HEK293 (cell line): ENCODE results near the gene E2F4.

ENCODE experiments used
- ZNF391 ChIP-seq: fragments of 450-650 bp; formaldehyde crosslinking; IDR thresholded peaks from 2 replicates; pipeline ENCODE4 v1.5.1; 2016; ENCODE audit warnings: low read depth, missing biosample characterization, missing genetic modification characterization, borderline replicate concordance
- ZNF660 ChIP-seq: fragments of 450-650 bp; IDR thresholded peaks from 2 replicates; pipeline ENCODE4 v1.5.1; 2018; ENCODE audit warnings: missing biosample characterization, mild to moderate bottlenecking, missing genetic modification characterization

DNA sequence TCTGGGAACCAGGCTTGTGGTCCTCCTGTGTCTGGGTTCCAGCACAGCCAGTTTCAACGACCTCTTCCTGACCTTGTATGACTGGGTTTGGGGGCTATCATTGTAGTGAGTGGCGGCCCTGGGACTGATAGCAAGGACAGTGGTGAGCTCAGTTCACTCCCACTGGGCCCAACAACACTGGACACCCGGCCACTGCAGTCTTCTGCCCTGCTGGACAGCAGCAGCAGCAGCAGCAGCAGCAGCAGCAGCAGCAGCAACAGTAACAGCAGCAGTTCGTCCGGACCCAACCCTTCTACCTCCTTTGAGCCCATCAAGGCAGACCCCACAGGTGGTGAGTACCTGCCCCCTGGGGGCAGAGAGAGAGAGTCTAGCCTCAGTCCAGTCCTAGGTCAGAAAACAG is 3.7 kb downstream of the E2F4 start:
- TF ChIP-seq ZNF660: no peak
- no peak for TF ChIP-seq ZNF391 (tag by site-specific recombination)
